ENCODE measurements around the gene CDK5. TPM values are rescaled to one million over a fixed set of nuclear protein-coding genes. Genes with fewer than 3 reads are reported as not detected.

Gene CDK5
- total and polyA plus RNA-seq, 2 of the 13 experiments (the other 11 are each of a cell fraction or from before 2014, with no cell fraction given), result 16.4 to 21.3 TPM

GRCh38 chr7:151088856-151089699 lies 31.4 kb upstream of the CDK5 start (continued):
- TF ChIP-seq HBP1 (CRISPR knock-in tag; IDR thresholded peaks at IDR 0.05; ENCODE audit: low read depth) (no peak), ZNF382 (CRISPR knock-in tag; IDR thresholded peaks at IDR 0.05; ENCODE audit: borderline replicate concordance) (no peak), GPN1 (CRISPR knock-in tag; IDR thresholded peaks at IDR 0.05; ENCODE audit: borderline replicate concordance) (no peak), MEIS2 (CRISPR knock-in tag; IDR thresholded peaks at IDR 0.05) (no peak), MYC (CRISPR knock-in tag; IDR thresholded peaks at IDR 0.05; ENCODE audit: borderline replicate concordance) (no peak), JARID2 (CRISPR knock-in tag; IDR thresholded peaks at IDR 0.05; ENCODE audit: insufficient replicate concordance) (no peak), BCLAF1 (IDR thresholded peaks at IDR 0.05) (no peak), ZNF530 (CRISPR knock-in tag; IDR thresholded peaks at IDR 0.05; ENCODE audit: low read depth) (no peak), ZBTB38 (CRISPR knock-in tag; IDR thresholded peaks at IDR 0.05) (peak; percentile 45; the same call in 1 of the 2 replicates), ZFYVE20 (CRISPR knock-in tag; IDR thresholded peaks at IDR 0.05; ENCODE audit: borderline replicate concordance, low read depth) (no peak), CEBPZ (IDR thresholded peaks at IDR 0.05; ENCODE audit: low read length) (no peak), MLXIP (CRISPR knock-in tag; IDR thresholded peaks at IDR 0.05; ENCODE audit: borderline replicate concordance) (no peak), RXRB (CRISPR knock-in tag; IDR thresholded peaks at IDR 0.05; ENCODE audit: borderline replicate concordance) (peak; percentile 35; the same call in 1 of the 2 replicates), ZMYM3 (CRISPR knock-in tag; IDR thresholded peaks at IDR 0.05) (no peak), ZFAT (CRISPR knock-in tag; conservative IDR thresholded peaks at IDR 0.05) (no peak), YEATS2 (CRISPR knock-in tag; IDR thresholded peaks at IDR 0.05; ENCODE audit: borderline replicate concordance) (no peak), FOXK2 (IDR thresholded peaks at IDR 0.05) (no peak)

Measured in HepG2 (cell line).